ENCODE data around the gene CEP83.

- TF ChIP-seq ZNF8 (CRISPR knock-in tag; IDR thresholded peaks at IDR 0.05) (no peak), ZFP30 (CRISPR knock-in tag; IDR thresholded peaks at IDR 0.05) (no peak), CREB5 (CRISPR knock-in tag; IDR thresholded peaks at IDR 0.05; ENCODE audit: low read depth) (no peak), CSDC2 (CRISPR knock-in tag; IDR thresholded peaks at IDR 0.05) (no peak)
Measured at GRCh38 chr12:94500831-94501567, 41.3 kb upstream of the CEP83 start.
